CD14-positive monocyte (primary cell): ENCODE data around the gene ZNF410. TPM values are rescaled to one million over a fixed set of nuclear protein-coding genes. Genes with fewer than 3 reads are reported as not detected.

Source experiments
- DNase-seq, 3 donors: peaks; one replicate each; pipeline ENCODE4 v3.0.0-alpha.2; 2011 to 2022
- H2AFZ ChIP-seq: 2 replicates; pipeline ENCODE4 v1.6.0; 2012; ENCODE audit warnings: mild to moderate bottlenecking, low read depth, low read length, inconsistent platforms; ENCODE audit not compliant: insufficient read depth, poor library complexity, severe bottlenecking
- H3K27ac ChIP-seq, 2 donors: 1 replicate in 1 of 2; 2 replicates in 1 of 2; pipeline ENCODE4 v1.5.1; 2012 to 2013; ENCODE audit warnings: low read length in 2 of 2, control low read depth in 1 of 2, inconsistent platforms in 1 of 2, low read depth in 1 of 2, mild to moderate bottlenecking in 1 of 2
- H3K27me3 ChIP-seq, 2 donors: one replicate each; pipeline versions ENCODE4 v1.6.0 to v1.6.1; 2011 to 2013; ENCODE audit warnings: low read length in 2 of 2; ENCODE audit not compliant: control insufficient read depth in 2 of 2, insufficient read depth in 2 of 2
- H3K36me3 ChIP-seq, 2 donors: replicated peaks in 1 of 2; 1 replicate in 1 of 2; 2 replicates in 1 of 2; pipeline versions ENCODE4 v1.5.1 to v1.6.1; 2012 to 2013; ENCODE audit warnings: low read length in 2 of 2, control low read depth in 1 of 2, inconsistent platforms in 1 of 2, mild to moderate bottlenecking in 1 of 2; ENCODE audit not compliant: insufficient read depth in 2 of 2, control insufficient read depth in 1 of 2
- H3K4me1 ChIP-seq, 2 donors: 1 replicate in 1 of 2; 2 replicates in 1 of 2; pipeline versions ENCODE4 v1.5.1 to v1.6.1; 2012 to 2013; ENCODE audit warnings: low read length in 2 of 2, control low read depth in 1 of 2, inconsistent platforms in 1 of 2, mild to moderate bottlenecking in 1 of 2, moderate library complexity in 1 of 2; ENCODE audit not compliant: insufficient read depth in 2 of 2, control insufficient read depth in 1 of 2
- H3K4me2 ChIP-seq: replicated peaks from 2 replicates; pipeline ENCODE3; 2012; ENCODE audit warnings: low read length, moderate library complexity, mild to moderate bottlenecking; ENCODE audit not compliant: poor library complexity, severe bottlenecking; ENCODE audit errors: extremely low read depth
- H3K4me3 ChIP-seq, 3 experiments: fragments of 200-600 bp in 1 of 3; sonication (generic) in 1 of 3; replicated peaks in 1 of 3; 1 replicate in 2 of 3; 2 replicates in 1 of 3; pipeline ENCODE4 v1.5.1; 2011 to 2013; ENCODE audit warnings: low read length in 3 of 3, mild to moderate bottlenecking in 3 of 3, control low read depth in 2 of 3, low read depth in 2 of 3, inconsistent platforms in 1 of 3, moderate library complexity in 1 of 3
- H3K79me2 ChIP-seq: 2 replicates; pipeline ENCODE4 v1.6.0; 2012; ENCODE audit warnings: mild to moderate bottlenecking, control low read depth, inconsistent platforms, low read length, moderate library complexity; ENCODE audit not compliant: insufficient read depth
- H3K9ac ChIP-seq: 2 replicates; pipeline ENCODE4 v1.6.0; 2017; ENCODE audit warnings: low read length, mild to moderate bottlenecking; ENCODE audit not compliant: insufficient read depth, poor library complexity, severe bottlenecking
- H3K9me3 ChIP-seq, 2 donors: replicated peaks in 1 of 2; 1 replicate in 1 of 2; 2 replicates in 1 of 2; pipeline versions ENCODE4 v1.5.1 to v1.6.1; 2012 to 2013; ENCODE audit warnings: low read length in 2 of 2, control low read depth in 1 of 2; ENCODE audit not compliant: control insufficient read depth in 1 of 2, insufficient read depth in 1 of 2
- H4K20me1 ChIP-seq: 2 replicates; pipeline ENCODE4 v1.6.0; 2012; ENCODE audit warnings: mild to moderate bottlenecking, low read length, control low read depth, moderate library complexity; ENCODE audit not compliant: insufficient read depth
- H3K27ac Mint-ChIP-seq, 7 donors: one replicate each; pipeline ENCODE4 v1.8.0; 2020; ENCODE audit warnings: mild to moderate bottlenecking in 7 of 7, mixed read lengths in 7 of 7, moderate library complexity in 6 of 7, inconsistent platforms in 2 of 7
- H3K27me3 Mint-ChIP-seq, 3 donors: one replicate each; pipeline ENCODE4 v1.8.0; 2021 to 2022; ENCODE audit warnings: low read depth in 3 of 3, mild to moderate bottlenecking in 3 of 3, mixed read lengths in 3 of 3, moderate library complexity in 3 of 3, inconsistent platforms in 1 of 3
- H3K36me3 Mint-ChIP-seq, 2 donors: one replicate each; pipeline ENCODE4 v1.8.0; 2020; ENCODE audit warnings: mixed read lengths in 2 of 2, inconsistent platforms in 1 of 2, mild to moderate bottlenecking in 1 of 2
- H3K4me1 Mint-ChIP-seq: one replicate; pipeline ENCODE4 v1.8.0; 2020; ENCODE audit warnings: mild to moderate bottlenecking, mixed read lengths
- H3K4me3 Mint-ChIP-seq, 2 donors: one replicate each; pipeline ENCODE4 v1.8.0; 2020; ENCODE audit warnings: mild to moderate bottlenecking in 2 of 2, mixed read lengths in 2 of 2, moderate library complexity in 1 of 2
- H3K9me3 Mint-ChIP-seq, 7 donors: one replicate each; pipeline ENCODE4 v1.8.0; 2020 to 2022; ENCODE audit warnings: mixed read lengths in 7 of 7, mild to moderate bottlenecking in 6 of 7, moderate library complexity in 6 of 7, inconsistent platforms in 2 of 7
- CTCF ChIP-seq: fragments of 200-600 bp; IDR thresholded peaks from one replicate; pipeline ENCODE4 v1.8.0; 2022; ENCODE audit warnings: antibody characterized with exemption, mild to moderate bottlenecking
- WGBS: methylation state at CpG from one replicate; pipeline ENCODE4 v1.1.5; 2013; ENCODE audit warnings: missing lambda C conversion rate; ENCODE audit not compliant: insufficient coverage; 5-methylcytosine and 5-hydroxymethylcytosine counted together
- intact Hi-C, 2 donors: fragments of 100-400 bp; cut with micrococcal nuclease; formaldehyde crosslinking; loops; one replicate each; pipeline versions ENCODE4 v1.15.0 to v1.15.1; 2023
- polyA plus RNA-seq, 3 donors: library from polyadenylated mRNA; depleted of rRNA in 1 of 3; unstranded in 2 of 3; stranded (reverse) in 1 of 3; fragments of 300-500 nt in 2 of 3; fragments of >200 nt in 1 of 3; fragmentation: Illumina TruSeq in 2 of 3; gene quantifications; 1 replicate in 2 of 3; 2 replicates in 1 of 3; pipeline ENCODE4 v1.2.3, GENCODE V29; 2012 to 2021

Gene ZNF410
- polyA plus RNA-seq, 3 donors = 20.4 to 53.3 (median 42.5) TPM

GRCh38 chr14:73949752-73950734 lies 63.4 kb downstream of the ZNF410 start, which contains the start of the genes COQ6 and FAM161B:
COQ6 (plus strand) TSS chr14:73950302; CDS start chr14:73950333, 31 bp downstream.
FAM161B (minus strand) TSS chr14:73950094; CDS start chr14:73950026, 68 bp downstream.
- peak within 1 kb of the TSS; percentile 90 for H2AFZ ChIP-seq
- no peak for TF ChIP-seq CTCF
- H3K9me3 Mint-ChIP-seq = no peaks in the 10 kb centered on the region
- H3K4me2 ChIP-seq = peak within 1 kb of the TSS; percentile 79
- peak within 1 kb of the TSS; percentile 63 to 99 (median 76) for H3K4me3 ChIP-seq
- peak within 1 kb of the TSS; percentile 85 to 88 for H3K27ac ChIP-seq
- under 1% methylated on average over 59 of the region's 70 CpGs for WGBS
- peak within 1 kb of the TSS; percentile 97 for H3K4me3 Mint-ChIP-seq
- H3K27me3 Mint-ChIP-seq = peaks cover 0 to 4% (median 0%) of the 10 kb centered on the region in 3 donors
- peaks cover 17% of the 10 kb centered on the region for H3K4me1 Mint-ChIP-seq
- intact Hi-C loops = loop anchor here (5.0 to 10.0 kb wide), 2 partner anchors 65 to 67 kb away; partner anchors contain the start of genes BBOF1 (in 2 of the 2) and ENTPD5 (in 2 of the 2)
- H3K36me3 Mint-ChIP-seq = peaks cover 14 to 18% of the 10 kb centered on the region in 2 donors
- peak within 1 kb of the TSS; percentile 82 for H3K9ac ChIP-seq
- DNase-seq = peak; percentile 93 to 95 (median 94)
- peaks cover 14 to 17% of the 10 kb centered on the region in 2 donors for H3K4me1 ChIP-seq
- H3K79me2 ChIP-seq = peaks cover 13% of the 10 kb centered on the region
- peaks cover 11 to 21% of the 10 kb centered on the region in 2 donors for H3K36me3 ChIP-seq
- no peaks in the 10 kb centered on the region for H3K9me3 ChIP-seq
- no peaks in the 10 kb centered on the region for H4K20me1 ChIP-seq
- peak within 1 kb of the TSS; percentile 90 to 98 (median 95) for H3K27ac Mint-ChIP-seq
- H3K27me3 ChIP-seq = no peaks in the 10 kb centered on the region

GRCh38 chr14:73953731-73954130 lies 67.1 kb downstream of the ZNF410 start:
- Histone ChIP-seq H3K9ac (no peak overlapping the region), H3K27me3 (no peaks in the 10 kb centered on the region), H3K4me3 (no peak overlapping the region), H3K9me3 (no peaks in the 10 kb centered on the region), H3K79me2 (peaks cover 13% of the 10 kb centered on the region), H3K4me2 (no peak overlapping the region), H3K36me3 (peaks cover 43 to 56% of the 10 kb centered on the region in 2 donors), H2AFZ (no peak overlapping the region), H3K27ac (no peak overlapping the region), H3K4me1 (peaks cover 14 to 17% of the 10 kb centered on the region in 2 donors), H4K20me1 (no peaks in the 10 kb centered on the region)
- Mint-ChIP-seq H3K27ac (no peak overlapping the region), H3K27me3 (no peaks in the 10 kb centered on the region), H3K4me1 (peaks cover 14% of the 10 kb centered on the region), H3K9me3 (no peaks in the 10 kb centered on the region), H3K36me3 (peaks cover 45% of the 10 kb centered on the region in 2 donors), H3K4me3 (no peak overlapping the region)
- no peak for DNase-seq
- intact Hi-C loops = loop anchor here in 1 of 2 donors (5.0 kb wide), 1 partner anchor 64 kb away; the partner anchor contains the start of genes BBOF1 and ENTPD5
- no peak for TF ChIP-seq CTCF
- WGBS = no CpG with 5 or more reads among the region's 1 CpG
